GM18499 (cell line): ENCODE measurements around the gene POLR1E.
"Not testable (repeated sequence)": the region's sequence is repeated elsewhere in the genome, so short reads cannot be mapped to it uniquely, and the experiment has no call there.

Experiments
- ATAC-seq: cut with Tn5 transposase; IDR thresholded peaks from one replicate; pipeline ENCODE4 v1.9.1; 2021; ENCODE audit warnings: moderate number of reproducible peaks; ENCODE audit not compliant: insufficient read depth, unreplicated experiment

POLR1E gene

GRCh38 chr9:37464426-37465248 is 21.1 kb upstream of the POLR1E start:
- ATAC-seq = peak; percentile 21

- ATAC-seq = peak; percentile 76
These were observed 20.3 kb upstream of the POLR1E start, which contains the start of gene ZBTB5 for GRCh38 chr9:37465249-37466036. TSS of gene ZBTB5 (minus strand) at chr9:37465450. CDS start at chr9:37442551, 22,899 bp downstream.

- ATAC-seq = peak; percentile 2
These were observed 19.6 kb upstream of the POLR1E start for GRCh38 chr9:37466037-37466709.

GRCh38 chr9:37467530-37467929 is 18.2 kb upstream of the POLR1E start:
- ATAC-seq = not testable (repeated sequence)

- ATAC-seq = no peak
These were observed 17.1 kb upstream of the POLR1E start for GRCh38 chr9:37468620-37469019.

GRCh38 chr9:37471942-37472684 is 13.6 kb upstream of the POLR1E start:
- no peak for ATAC-seq

- not testable (repeated sequence) for ATAC-seq
These were observed 11.8 kb upstream of the POLR1E start for GRCh38 chr9:37473982-37474381.

GRCh38 chr9:37474438-37474837 is 11.3 kb upstream of the POLR1E start:
- no peak for ATAC-seq

- ATAC-seq = no peak
These were observed 8.8 kb upstream of the POLR1E start for GRCh38 chr9:37476930-37477329.

- ATAC-seq = not testable (repeated sequence)
These were observed 8.3 kb upstream of the POLR1E start for GRCh38 chr9:37477443-37477842.

GRCh38 chr9:37477987-37478619 is 7.6 kb upstream of the POLR1E start:
- ATAC-seq = not testable (repeated sequence)

GRCh38 chr9:37480759-37481158 is 5.0 kb upstream of the POLR1E start:
- no peak for ATAC-seq

GRCh38 chr9:37486256-37486615 is 488 bp downstream of the POLR1E start:
- ATAC-seq = no peak

GRCh38 chr9:37486616-37487548 is 1.1 kb downstream of the POLR1E start:
- no peak for ATAC-seq

- ATAC-seq = no peak
These were observed 6.2 kb downstream of the POLR1E start for GRCh38 chr9:37491939-37492338.

- ATAC-seq = no peak
These were observed 9.8 kb downstream of the POLR1E start for GRCh38 chr9:37495571-37495970.

GRCh38 chr9:37496020-37496419 is 10.3 kb downstream of the POLR1E start:
- no peak for ATAC-seq

- ATAC-seq = no peak
These were observed 11.6 kb downstream of the POLR1E start for GRCh38 chr9:37497320-37497719.

- no peak for ATAC-seq
These were observed 12.7 kb downstream of the POLR1E start for GRCh38 chr9:37498457-37498856.
